ENCODE measurements around the gene SCNN1B. TPM values are rescaled to one million over a fixed set of nuclear protein-coding genes. Genes with fewer than 3 reads are reported as not detected.

The SCNN1B gene
- total and polyA plus RNA-seq, 10 donors = 0.80 to 6.3 (median 2.9) TPM

GRCh38 chr16:23407436-23408127 is 105.5 kb downstream of the SCNN1B start:
- H3K9me3 ChIP-seq = no peaks in the 10 kb centered on the region
- H3K27ac ChIP-seq = no peak overlapping the region
- TF ChIP-seq, protein P1, sequence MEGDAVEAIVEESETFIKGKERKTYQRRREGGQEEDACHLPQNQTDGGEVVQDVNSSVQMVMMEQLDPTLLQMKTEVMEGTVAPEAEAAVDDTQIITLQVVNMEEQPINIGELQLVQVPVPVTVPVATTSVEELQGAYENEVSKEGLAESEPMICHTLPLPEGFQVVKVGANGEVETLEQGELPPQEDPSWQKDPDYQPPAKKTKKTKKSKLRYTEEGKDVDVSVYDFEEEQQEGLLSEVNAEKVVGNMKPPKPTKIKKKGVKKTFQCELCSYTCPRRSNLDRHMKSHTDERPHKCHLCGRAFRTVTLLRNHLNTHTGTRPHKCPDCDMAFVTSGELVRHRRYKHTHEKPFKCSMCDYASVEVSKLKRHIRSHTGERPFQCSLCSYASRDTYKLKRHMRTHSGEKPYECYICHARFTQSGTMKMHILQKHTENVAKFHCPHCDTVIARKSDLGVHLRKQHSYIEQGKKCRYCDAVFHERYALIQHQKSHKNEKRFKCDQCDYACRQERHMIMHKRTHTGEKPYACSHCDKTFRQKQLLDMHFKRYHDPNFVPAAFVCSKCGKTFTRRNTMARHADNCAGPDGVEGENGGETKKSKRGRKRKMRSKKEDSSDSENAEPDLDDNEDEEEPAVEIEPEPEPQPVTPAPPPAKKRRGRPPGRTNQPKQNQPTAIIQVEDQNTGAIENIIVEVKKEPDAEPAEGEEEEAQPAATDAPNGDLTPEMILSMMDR (IDR thresholded peaks at IDR 0.05 in 8 of 11, conservative IDR thresholded peaks at IDR 0.05 in 3 of 11) = no peak
- TF ChIP-seq POLR2A (IDR thresholded peaks at IDR 0.05) (no peak), POLR2AphosphoS5 (IDR thresholded peaks at IDR 0.05) (no peak)
- 89 to 95% (median 94%) methylated on average over 9 of the region's 9 CpGs for WGBS, 5 donors
- peak; percentile 17 for DNase-seq
- intact Hi-C loops (cut with DNase I; ENCODE audit: low total_unique reads) = no loop called here
- no peak overlapping the region for H3K4me3 ChIP-seq
- H3K27me3 ChIP-seq (replicated peaks in 1 of 7) = no peaks in the 10 kb centered on the region
- peaks cover 3 to 97% (median 71%) of the 10 kb centered on the region in 6 donors for H3K36me3 ChIP-seq
- H3K4me1 ChIP-seq = peaks cover 0 to 9% (median 0%) of the 10 kb centered on the region in 6 donors

DNA sequence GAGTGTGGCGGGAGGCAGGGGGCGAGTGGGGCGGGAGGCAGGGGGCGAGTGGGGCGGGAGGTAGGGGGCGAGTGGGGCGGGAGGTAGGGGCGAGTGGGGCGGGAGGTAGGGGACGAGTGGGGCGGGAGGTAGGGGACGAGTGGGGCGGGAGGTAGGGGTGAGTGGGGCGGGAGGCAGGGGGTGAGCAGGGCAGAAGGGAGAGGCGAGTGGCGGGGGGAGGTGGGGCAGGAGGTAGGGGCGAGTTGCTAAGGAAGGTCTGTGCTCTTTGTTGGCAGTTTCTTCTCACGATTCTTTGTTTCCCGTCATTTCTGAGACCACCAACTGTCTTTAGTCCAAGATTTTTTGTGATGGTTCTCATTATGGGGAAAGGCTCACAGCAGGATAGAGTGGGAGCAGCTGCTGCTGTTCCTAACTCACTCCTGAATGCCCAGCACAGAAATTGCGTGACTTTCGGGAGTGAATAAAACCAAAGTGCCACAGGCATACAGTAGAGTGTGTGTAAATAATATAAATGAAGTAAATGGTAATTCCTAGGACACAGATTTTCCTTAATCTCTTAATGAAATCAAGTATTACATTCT is 106.2 kb downstream of the SCNN1B start:
- Histone ChIP-seq H3K27me3 (replicated peaks in 1 of 7) (no peaks in the 10 kb centered on the region), H3K36me3 (peaks cover 3 to 97% (median 72%) of the 10 kb centered on the region in 6 donors), H3K4me1 (peaks cover 0 to 9% (median 0%) of the 10 kb centered on the region in 6 donors), H3K9me3 (no peaks in the 10 kb centered on the region), H3K4me3 (no peak overlapping the region), H3K27ac (no peak overlapping the region)
- peak; percentile 19 for DNase-seq
- TF ChIP-seq, protein P1 (IDR thresholded peaks at IDR 0.05 in 8 of 11, conservative IDR thresholded peaks at IDR 0.05 in 3 of 11) = no peak
- TF ChIP-seq POLR2A (IDR thresholded peaks at IDR 0.05) (no peak), POLR2AphosphoS5 (IDR thresholded peaks at IDR 0.05) (no peak)
- intact Hi-C loops (cut with DNase I; ENCODE audit: low total_unique reads) = no loop called here
- 93 to 99% (median 96%) methylated on average over 10 to 20 of the region's 21 CpGs for WGBS, 5 donors

- Histone ChIP-seq H3K36me3 (peaks cover 3 to 97% (median 72%) of the 10 kb centered on the region in 6 donors), H3K4me3 (no peak overlapping the region), H3K27me3 (replicated peaks in 1 of 7) (no peaks in the 10 kb centered on the region), H3K4me1 (peaks cover 0 to 7% (median 0%) of the 10 kb centered on the region in 6 donors), H3K27ac (no peak overlapping the region), H3K9me3 (no peaks in the 10 kb centered on the region)
- DNase-seq = peak; percentile 51
- WGBS, 5 donors = 86 to 98% (median 93%) methylated on average over 4 to 7 of the region's 7 CpGs
- no peak for TF ChIP-seq POLR2A (IDR thresholded peaks at IDR 0.05)
- TF ChIP-seq POLR2AphosphoS5 (IDR thresholded peaks at IDR 0.05) = no peak
- TF ChIP-seq, protein P1 (IDR thresholded peaks at IDR 0.05 in 8 of 11, conservative IDR thresholded peaks at IDR 0.05 in 3 of 11) = no peak
- intact Hi-C loops (cut with DNase I; ENCODE audit: low total_unique reads) = no loop called here
Measured at GRCh38 chr16:23408823-23409298, 106.8 kb downstream of the SCNN1B start.

DNA sequence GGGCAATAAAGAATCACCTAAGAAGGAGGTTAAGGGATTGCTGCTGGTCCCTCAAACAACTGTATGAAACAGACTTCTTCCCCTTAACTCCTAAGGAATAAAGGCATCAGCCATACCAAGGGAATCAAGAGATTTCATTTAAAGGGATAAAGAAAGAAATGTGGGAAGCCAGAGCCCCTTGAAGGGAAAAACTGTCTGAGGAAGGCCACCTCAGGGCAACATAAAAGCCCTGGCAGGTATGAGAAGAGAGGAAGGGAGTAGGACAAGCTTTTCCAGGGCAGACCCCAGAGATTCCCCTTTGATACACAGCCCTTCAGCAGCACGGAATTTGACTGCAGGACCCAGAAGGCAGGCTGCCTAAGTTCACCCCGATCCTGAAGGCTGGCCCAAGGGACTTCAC is 107.4 kb downstream of the SCNN1B start:
- Histone ChIP-seq H3K9me3 (no peaks in the 10 kb centered on the region), H3K36me3 (peaks cover 3 to 97% (median 72%) of the 10 kb centered on the region in 6 donors), H3K27ac (no peak overlapping the region), H3K4me1 (peaks cover 0 to under 1% (median 0%) of the 10 kb centered on the region in 6 donors), H3K27me3 (replicated peaks in 1 of 7) (no peaks in the 10 kb centered on the region), H3K4me3 (no peak overlapping the region)
- no peak for DNase-seq
- intact Hi-C loops (cut with DNase I; ENCODE audit: low total_unique reads) = no loop called here
- 84 to 93% (median 90%) methylated on average over 2 of the region's 2 CpGs for WGBS, 5 donors
- TF ChIP-seq POLR2AphosphoS5 (IDR thresholded peaks at IDR 0.05) (no peak), POLR2A (IDR thresholded peaks at IDR 0.05) (no peak)
- TF ChIP-seq, protein P1 (IDR thresholded peaks at IDR 0.05 in 8 of 11, conservative IDR thresholded peaks at IDR 0.05 in 3 of 11) = no peak

All from spleen (tissue), 11 donors.